Mesenchymal stem cell (in vitro differentiated cells and primary cell): Measurements from ENCODE around the gene ALDH1A1.

Experiments used
- DNase-seq: peaks from one replicate; pipeline ENCODE4 v3.0.0-alpha.2; 2013
- H2AFZ ChIP-seq: one replicate; pipeline ENCODE4 v1.6.1; 2013; ENCODE audit warnings: low read depth, mild to moderate bottlenecking, control low read depth, inconsistent platforms, low read length, moderate library complexity
- H2AK5ac ChIP-seq: 2 replicates; pipeline ENCODE4 v1.6.1; 2013; ENCODE audit warnings: low read length, moderate library complexity, mild to moderate bottlenecking, inconsistent platforms; ENCODE audit not compliant: severe bottlenecking
- H2BK120ac ChIP-seq: one replicate; pipeline ENCODE4 v1.6.1; 2013; ENCODE audit warnings: low read depth, mild to moderate bottlenecking, inconsistent platforms, low read length, moderate library complexity
- H2BK12ac ChIP-seq, 2 experiments: one replicate each; pipeline ENCODE4 v1.6.1; 2013; ENCODE audit warnings: inconsistent platforms in 2 of 2, low read length in 2 of 2, mild to moderate bottlenecking in 2 of 2, moderate library complexity in 2 of 2, control low read depth in 1 of 2
- H2BK15ac ChIP-seq: one replicate; pipeline ENCODE4 v1.6.1; 2013; ENCODE audit warnings: mild to moderate bottlenecking, low read depth, inconsistent platforms; ENCODE audit not compliant: poor library complexity, severe bottlenecking
- H2BK5ac ChIP-seq: 2 replicates; pipeline ENCODE4 v1.6.1; 2013; ENCODE audit warnings: low read depth, mild to moderate bottlenecking, low read length, control low read depth, inconsistent platforms; ENCODE audit not compliant: poor library complexity, severe bottlenecking
- H3K14ac ChIP-seq, 2 experiments: one replicate each; pipeline ENCODE4 v1.6.1; 2013; ENCODE audit warnings: inconsistent platforms in 2 of 2, low read length in 2 of 2, control low read depth in 1 of 2, mild to moderate bottlenecking in 1 of 2, moderate library complexity in 1 of 2
- H3K18ac ChIP-seq, 2 experiments: one replicate each; pipeline ENCODE4 v1.6.1; 2013; ENCODE audit warnings: inconsistent platforms in 2 of 2, low read length in 2 of 2, control low read depth in 1 of 2, low read depth in 1 of 2, mild to moderate bottlenecking in 1 of 2
- H3K23ac ChIP-seq, 2 experiments: one replicate each; pipeline ENCODE4 v1.6.1; 2013; ENCODE audit warnings: inconsistent platforms in 2 of 2, low read length in 2 of 2, mild to moderate bottlenecking in 2 of 2, moderate library complexity in 2 of 2, control low read depth in 1 of 2
- H3K27ac ChIP-seq: 2 replicates; pipeline ENCODE4 v1.5.1; 2013; ENCODE audit warnings: mild to moderate bottlenecking, moderate library complexity, low read length, control low read depth, inconsistent platforms; ENCODE audit not compliant: poor library complexity, severe bottlenecking
- H3K27me3 ChIP-seq, 2 experiments: 2 replicates each; pipeline versions ENCODE4 v1.6.1 to v1.7.0; 2013; ENCODE audit warnings: low read length in 2 of 2, mild to moderate bottlenecking in 2 of 2, moderate library complexity in 2 of 2, control low read depth in 1 of 2, inconsistent platforms in 1 of 2; ENCODE audit not compliant: control insufficient read depth in 1 of 2, insufficient read depth in 1 of 2
- H3K36me3 ChIP-seq, 2 experiments: 2 replicates each; pipeline versions ENCODE4 v1.6.1 to v1.7.0; 2013; ENCODE audit warnings: low read length in 2 of 2, control low read depth in 1 of 2, inconsistent platforms in 1 of 2, low read depth in 1 of 2, mild to moderate bottlenecking in 1 of 2; ENCODE audit not compliant: insufficient read depth in 2 of 2, control insufficient read depth in 1 of 2
- H3K4ac ChIP-seq, 2 experiments: one replicate each; pipeline ENCODE4 v1.6.1; 2013; ENCODE audit warnings: inconsistent platforms in 2 of 2, low read length in 2 of 2, mild to moderate bottlenecking in 2 of 2, moderate library complexity in 2 of 2, control low read depth in 1 of 2, low read depth in 1 of 2
- H3K4me1 ChIP-seq: 2 replicates; pipeline ENCODE4 v1.6.1; 2013; ENCODE audit warnings: low read depth, low read length, control low read depth; ENCODE audit not compliant: control insufficient read depth, insufficient read depth
- H3K4me2 ChIP-seq: 2 replicates; pipeline ENCODE4 v1.6.1; 2013; ENCODE audit warnings: low read length, mild to moderate bottlenecking, inconsistent platforms; ENCODE audit not compliant: poor library complexity, severe bottlenecking
- H3K4me3 ChIP-seq, 2 experiments: 2 replicates each; pipeline versions ENCODE4 v1.5.1 to v1.7.0; 2013; ENCODE audit warnings: low read length in 2 of 2, mild to moderate bottlenecking in 2 of 2, control low read depth in 1 of 2, low read depth in 1 of 2; ENCODE audit not compliant: insufficient read depth in 1 of 2
- H3K79me1 ChIP-seq: replicated peaks from 2 replicates; pipeline ENCODE4 v1.6.1; 2013; ENCODE audit warnings: mild to moderate bottlenecking, control low read depth, low read length, inconsistent platforms; ENCODE audit not compliant: poor library complexity, severe bottlenecking
- H3K9ac ChIP-seq: 2 replicates; pipeline ENCODE4 v1.7.0; 2013; ENCODE audit warnings: mild to moderate bottlenecking, low read length, moderate library complexity
- H3K9me3 ChIP-seq: 2 replicates; pipeline ENCODE4 v1.7.0; 2013; ENCODE audit warnings: mild to moderate bottlenecking, low read length; ENCODE audit not compliant: control insufficient read depth
- H4K8ac ChIP-seq: one replicate; pipeline ENCODE4 v1.6.1; 2013; ENCODE audit warnings: inconsistent platforms, mild to moderate bottlenecking, low read length, moderate library complexity
- H4K91ac ChIP-seq: one replicate; pipeline ENCODE4 v1.6.1; 2013; ENCODE audit warnings: mild to moderate bottlenecking, low read length, inconsistent platforms
- WGBS: methylation state at CpG from one replicate; pipeline ENCODE4 v1.1.7; 2013; ENCODE audit warnings: mixed read lengths; 5-methylcytosine and 5-hydroxymethylcytosine counted together

ALDH1A1 gene

DNA sequence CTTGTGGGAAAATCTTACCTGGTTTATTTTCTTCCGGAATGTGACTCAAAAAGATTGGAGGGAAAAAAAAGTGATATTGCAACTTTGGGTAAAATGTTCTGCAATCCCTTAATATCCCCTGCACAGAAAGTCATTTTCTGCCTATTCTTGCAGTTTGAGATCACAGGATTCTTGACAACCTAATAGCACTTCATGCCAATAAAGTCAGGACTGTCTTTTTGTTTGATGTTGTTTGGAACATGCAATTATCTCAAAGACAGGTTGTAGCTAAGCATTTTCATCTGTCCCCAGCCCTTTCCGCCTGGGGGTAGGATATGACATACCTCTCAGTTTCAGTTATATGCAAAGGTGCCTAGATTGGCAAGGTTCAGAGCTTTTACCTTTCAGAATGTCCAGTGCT is 63.9 kb downstream of the ALDH1A1 start:
- Histone ChIP-seq H3K27me3 (peaks cover 0 to 7% of the 10 kb centered on the region in 2 experiments), H3K9ac (no peak overlapping the region), H3K36me3 (no peaks in the 10 kb centered on the region), H2AK5ac (no peak overlapping the region), H3K4ac (no peak overlapping the region), H3K18ac (no peak overlapping the region), H3K23ac (no peak overlapping the region), H3K79me1 (no peaks in the 10 kb centered on the region), H3K4me2 (no peak overlapping the region), H3K14ac (no peak overlapping the region), H2BK15ac (no peak overlapping the region), H3K4me1 (no peaks in the 10 kb centered on the region), H2BK5ac (no peak overlapping the region), H3K27ac (no peak overlapping the region), H4K8ac (no peak overlapping the region), H3K9me3 (peaks cover 2% of the 10 kb centered on the region), H2AFZ (no peak overlapping the region), H3K4me3 (no peak overlapping the region), H2BK120ac (no peak overlapping the region), H2BK12ac (no peak overlapping the region), H4K91ac (no peak overlapping the region)
- no CpG with 5 or more reads among the region's 2 CpGs for WGBS
- DNase-seq, result no peak

DNA sequence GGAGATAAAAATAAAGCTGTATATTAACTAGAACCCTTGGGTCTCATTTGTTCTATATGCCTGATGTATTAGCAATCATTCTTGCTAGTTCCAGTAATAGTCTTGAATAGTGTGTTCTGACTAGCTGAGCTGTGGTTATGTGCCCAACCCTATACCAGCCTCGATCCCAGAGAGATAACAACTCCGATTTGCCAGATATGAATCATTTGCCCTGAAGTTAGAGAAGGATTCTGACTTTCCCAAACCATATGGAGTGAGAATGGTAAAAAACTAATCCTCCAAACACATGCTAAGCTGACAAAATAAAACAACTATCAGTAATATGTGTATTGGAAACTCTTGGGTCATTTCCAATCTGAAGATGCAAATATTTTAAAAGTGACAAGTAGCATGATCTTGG is 64.8 kb downstream of the ALDH1A1 start:
- Histone ChIP-seq H3K4me2 (no peak overlapping the region), H2BK5ac (no peak overlapping the region), H3K4me1 (no peaks in the 10 kb centered on the region), H2BK15ac (no peak overlapping the region), H4K91ac (no peak overlapping the region), H3K36me3 (no peaks in the 10 kb centered on the region), H2BK120ac (no peak overlapping the region), H3K27me3 (peaks cover 0 to 13% of the 10 kb centered on the region in 2 experiments), H3K4me3 (no peak overlapping the region), H3K23ac (no peak overlapping the region), H3K79me1 (no peaks in the 10 kb centered on the region), H3K18ac (no peak overlapping the region), H3K4ac (no peak overlapping the region), H2AFZ (no peak overlapping the region), H3K9ac (no peak overlapping the region), H2BK12ac (no peak overlapping the region), H4K8ac (no peak overlapping the region), H3K27ac (no peak overlapping the region), H2AK5ac (no peak overlapping the region), H3K9me3 (peaks cover 2% of the 10 kb centered on the region), H3K14ac (no peak overlapping the region)
- 80% methylated on average over 1 of the region's 2 CpGs for WGBS
- DNase-seq, result no peak

DNA sequence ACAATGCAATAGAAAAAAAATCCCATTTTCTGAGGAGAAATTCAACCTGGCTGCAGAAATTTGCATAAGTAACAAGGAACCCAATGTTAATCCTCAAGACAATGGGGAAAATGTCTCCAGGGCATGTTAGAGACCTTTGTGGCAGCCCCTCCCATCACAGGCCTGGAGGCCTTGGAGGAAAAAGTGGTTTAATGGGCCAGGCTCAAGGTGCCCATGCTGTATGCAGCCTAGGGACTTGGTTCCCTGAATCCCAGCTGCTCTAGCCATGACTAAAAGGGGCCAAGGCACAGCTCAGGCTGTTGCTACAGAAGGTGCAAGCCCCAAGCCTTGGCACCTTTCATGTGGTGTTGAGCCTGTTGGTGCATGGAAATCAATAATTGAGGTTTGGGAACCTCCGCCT is 66.5 kb downstream of the ALDH1A1 start:
- H3K36me3 ChIP-seq, result no peaks in the 10 kb centered on the region
- no peak overlapping the region for H2BK15ac ChIP-seq
- H3K27me3 ChIP-seq, result peaks cover 0 to 10% of the 10 kb centered on the region in 2 experiments
- no peak overlapping the region for H3K4me3 ChIP-seq
- H3K14ac ChIP-seq, result no peak overlapping the region
- H2AFZ ChIP-seq, result no peak overlapping the region
- no peaks in the 10 kb centered on the region for H3K4me1 ChIP-seq
- no peak overlapping the region for H3K27ac ChIP-seq
- no peak overlapping the region for H2AK5ac ChIP-seq
- H3K18ac ChIP-seq, result no peak overlapping the region
- no peak overlapping the region for H4K91ac ChIP-seq
- H2BK120ac ChIP-seq, result no peak overlapping the region
- no peak overlapping the region for H2BK5ac ChIP-seq
- H3K79me1 ChIP-seq, result no peaks in the 10 kb centered on the region
- no peak overlapping the region for H3K4me2 ChIP-seq
- H4K8ac ChIP-seq, result no peak overlapping the region
- no peak overlapping the region for H2BK12ac ChIP-seq
- WGBS, result 95% methylated on average over 1 of the region's 1 CpG
- H3K4ac ChIP-seq, result no peak overlapping the region
- no peak overlapping the region for H3K9ac ChIP-seq
- peaks cover 2% of the 10 kb centered on the region for H3K9me3 ChIP-seq
- no peak overlapping the region for H3K23ac ChIP-seq
- no peak for DNase-seq

- Histone ChIP-seq H2BK120ac (no peak overlapping the region), H4K8ac (no peak overlapping the region), H2BK5ac (no peak overlapping the region), H2AFZ (no peak overlapping the region), H3K9me3 (peaks cover 2% of the 10 kb centered on the region), H3K9ac (no peak overlapping the region), H3K4ac (no peak overlapping the region), H2AK5ac (no peak overlapping the region), H3K14ac (no peak overlapping the region), H3K23ac (no peak overlapping the region), H4K91ac (no peak overlapping the region), H3K27me3 (peaks cover 0 to 6% of the 10 kb centered on the region in 2 experiments), H3K79me1 (no peaks in the 10 kb centered on the region), H3K4me2 (no peak overlapping the region), H2BK12ac (no peak overlapping the region), H3K36me3 (no peaks in the 10 kb centered on the region), H2BK15ac (no peak overlapping the region), H3K27ac (no peak overlapping the region), H3K18ac (no peak overlapping the region), H3K4me1 (no peaks in the 10 kb centered on the region), H3K4me3 (no peak overlapping the region)
- no peak for DNase-seq
- WGBS, result no CpG with 5 or more reads among the region's 1 CpG
Observed at GRCh38 chr9:72884508-72884907, 68.3 kb downstream of the ALDH1A1 start.
